HL-60 (cell line): ENCODE measurements around the gene NUDC.

Experiments
- DNase-seq, 2 experiments: peaks; one replicate each; pipeline ENCODE4 v3.0.0-alpha.2; 2010 to 2020; ENCODE audit warnings: low read depth in 1 of 2, low spot score in 1 of 2
- H3K27ac ChIP-seq: fragments of 250-450 bp; sonication (Bioruptor Pico); replicated peaks from 2 replicates; pipeline ENCODE4 v1.5.1; 2020; ENCODE audit warnings: mild to moderate bottlenecking, moderate library complexity
- H3K27me3 ChIP-seq: fragments of 250-450 bp; sonication (Bioruptor Pico); 2 replicates; pipeline ENCODE4 v1.5.1; 2021; ENCODE audit warnings: mild to moderate bottlenecking, moderate library complexity; ENCODE audit not compliant: insufficient read depth, poor library complexity, severe bottlenecking
- H3K4me3 ChIP-seq: replicated peaks from 2 replicates; pipeline ENCODE4 v1.5.1; 2011; ENCODE audit warnings: mild to moderate bottlenecking, control low read depth, low read length; ENCODE audit not compliant: insufficient read depth
- GABPA ChIP-seq: IDR thresholded peaks from 2 replicates; pipeline ENCODE4 v1.6.1; 2012; ENCODE audit warnings: low read depth
- POLR2AphosphoS5 ChIP-seq: IDR thresholded peaks from 2 replicates; pipeline ENCODE4 v1.6.1; 2012; ENCODE audit warnings: low read depth
- SPI1 ChIP-seq: IDR thresholded peaks from 2 replicates; pipeline ENCODE4 v1.6.1; 2012; ENCODE audit warnings: low read depth, mild to moderate bottlenecking, borderline replicate concordance
- TF ChIP-seq, protein P1 (sequence below): IDR thresholded peaks from 2 replicates; pipeline ENCODE4 v1.6.1; 2012; ENCODE audit warnings: low read depth; ENCODE audit not compliant: insufficient replicate concordance
- TF ChIP-seq, protein P2 (sequence below): IDR thresholded peaks from one replicate; pipeline ENCODE4 v1.5.1; 2011; ENCODE audit warnings: low read length, control low read depth, inconsistent platforms; ENCODE audit not compliant: insufficient read depth

The NUDC gene

DNA sequence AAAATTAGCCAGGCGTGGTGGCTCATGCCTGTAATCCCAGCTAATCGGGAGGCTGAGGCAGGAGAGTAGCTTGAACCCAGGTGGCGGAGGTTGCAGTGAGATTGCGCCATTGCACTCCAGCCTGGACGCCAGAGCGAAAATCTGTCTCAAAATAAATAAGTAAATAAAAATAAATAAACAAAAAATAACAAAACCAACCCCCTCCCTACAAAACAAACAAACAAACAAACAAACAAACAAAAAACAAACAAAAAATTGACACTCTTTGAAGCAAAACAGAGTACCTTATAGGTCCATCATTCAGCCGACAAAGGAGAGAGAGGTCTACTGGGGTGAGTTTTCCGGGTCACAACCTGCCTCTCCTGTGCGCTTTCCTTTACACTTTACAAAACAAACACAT lies 44.1 kb downstream of the NUDC start:
- Histone ChIP-seq H3K27ac (no peak overlapping the region), H3K4me3 (no peak overlapping the region), H3K27me3 (peaks cover 14% of the 10 kb centered on the region)
- no peak for TF ChIP-seq POLR2AphosphoS5
- TF ChIP-seq SPI1: no peak
- no peak for TF ChIP-seq GABPA
- TF ChIP-seq, protein P1, sequence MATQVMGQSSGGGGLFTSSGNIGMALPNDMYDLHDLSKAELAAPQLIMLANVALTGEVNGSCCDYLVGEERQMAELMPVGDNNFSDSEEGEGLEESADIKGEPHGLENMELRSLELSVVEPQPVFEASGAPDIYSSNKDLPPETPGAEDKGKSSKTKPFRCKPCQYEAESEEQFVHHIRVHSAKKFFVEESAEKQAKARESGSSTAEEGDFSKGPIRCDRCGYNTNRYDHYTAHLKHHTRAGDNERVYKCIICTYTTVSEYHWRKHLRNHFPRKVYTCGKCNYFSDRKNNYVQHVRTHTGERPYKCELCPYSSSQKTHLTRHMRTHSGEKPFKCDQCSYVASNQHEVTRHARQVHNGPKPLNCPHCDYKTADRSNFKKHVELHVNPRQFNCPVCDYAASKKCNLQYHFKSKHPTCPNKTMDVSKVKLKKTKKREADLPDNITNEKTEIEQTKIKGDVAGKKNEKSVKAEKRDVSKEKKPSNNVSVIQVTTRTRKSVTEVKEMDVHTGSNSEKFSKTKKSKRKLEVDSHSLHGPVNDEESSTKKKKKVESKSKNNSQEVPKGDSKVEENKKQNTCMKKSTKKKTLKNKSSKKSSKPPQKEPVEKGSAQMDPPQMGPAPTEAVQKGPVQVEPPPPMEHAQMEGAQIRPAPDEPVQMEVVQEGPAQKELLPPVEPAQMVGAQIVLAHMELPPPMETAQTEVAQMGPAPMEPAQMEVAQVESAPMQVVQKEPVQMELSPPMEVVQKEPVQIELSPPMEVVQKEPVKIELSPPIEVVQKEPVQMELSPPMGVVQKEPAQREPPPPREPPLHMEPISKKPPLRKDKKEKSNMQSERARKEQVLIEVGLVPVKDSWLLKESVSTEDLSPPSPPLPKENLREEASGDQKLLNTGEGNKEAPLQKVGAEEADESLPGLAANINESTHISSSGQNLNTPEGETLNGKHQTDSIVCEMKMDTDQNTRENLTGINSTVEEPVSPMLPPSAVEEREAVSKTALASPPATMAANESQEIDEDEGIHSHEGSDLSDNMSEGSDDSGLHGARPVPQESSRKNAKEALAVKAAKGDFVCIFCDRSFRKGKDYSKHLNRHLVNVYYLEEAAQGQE: no peak
- TF ChIP-seq, protein P2, sequence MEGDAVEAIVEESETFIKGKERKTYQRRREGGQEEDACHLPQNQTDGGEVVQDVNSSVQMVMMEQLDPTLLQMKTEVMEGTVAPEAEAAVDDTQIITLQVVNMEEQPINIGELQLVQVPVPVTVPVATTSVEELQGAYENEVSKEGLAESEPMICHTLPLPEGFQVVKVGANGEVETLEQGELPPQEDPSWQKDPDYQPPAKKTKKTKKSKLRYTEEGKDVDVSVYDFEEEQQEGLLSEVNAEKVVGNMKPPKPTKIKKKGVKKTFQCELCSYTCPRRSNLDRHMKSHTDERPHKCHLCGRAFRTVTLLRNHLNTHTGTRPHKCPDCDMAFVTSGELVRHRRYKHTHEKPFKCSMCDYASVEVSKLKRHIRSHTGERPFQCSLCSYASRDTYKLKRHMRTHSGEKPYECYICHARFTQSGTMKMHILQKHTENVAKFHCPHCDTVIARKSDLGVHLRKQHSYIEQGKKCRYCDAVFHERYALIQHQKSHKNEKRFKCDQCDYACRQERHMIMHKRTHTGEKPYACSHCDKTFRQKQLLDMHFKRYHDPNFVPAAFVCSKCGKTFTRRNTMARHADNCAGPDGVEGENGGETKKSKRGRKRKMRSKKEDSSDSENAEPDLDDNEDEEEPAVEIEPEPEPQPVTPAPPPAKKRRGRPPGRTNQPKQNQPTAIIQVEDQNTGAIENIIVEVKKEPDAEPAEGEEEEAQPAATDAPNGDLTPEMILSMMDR: no peak
- DNase-seq: no peak

DNA sequence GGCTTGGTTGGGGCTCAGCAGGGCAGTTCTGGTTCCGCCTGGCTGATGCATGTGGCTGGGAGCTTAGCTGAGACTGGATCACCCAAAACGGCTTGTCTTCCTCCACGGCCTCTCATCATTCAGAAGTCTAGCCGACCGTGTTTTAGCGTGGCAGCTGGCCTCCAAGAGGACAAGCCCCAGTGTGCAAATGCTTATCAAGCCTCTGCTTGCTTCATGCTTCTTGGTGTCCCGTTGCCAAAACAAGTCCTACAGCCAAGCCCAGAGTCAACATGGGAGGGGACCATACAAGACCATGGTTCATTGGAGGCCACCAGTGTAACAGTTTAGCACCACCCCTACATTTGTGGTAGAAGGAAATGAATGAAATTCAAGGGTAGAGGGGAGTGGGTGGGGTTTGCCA lies 49.3 kb downstream of the NUDC start:
- no peak overlapping the region for H3K4me3 ChIP-seq
- H3K27ac ChIP-seq: no peak overlapping the region
- DNase-seq: no peak
- TF ChIP-seq, protein P2: no peak
- TF ChIP-seq GABPA (no peak), SPI1 (no peak), POLR2AphosphoS5 (no peak)
- TF ChIP-seq, protein P1: no peak
- H3K27me3 ChIP-seq: peaks cover 3% of the 10 kb centered on the region

DNA sequence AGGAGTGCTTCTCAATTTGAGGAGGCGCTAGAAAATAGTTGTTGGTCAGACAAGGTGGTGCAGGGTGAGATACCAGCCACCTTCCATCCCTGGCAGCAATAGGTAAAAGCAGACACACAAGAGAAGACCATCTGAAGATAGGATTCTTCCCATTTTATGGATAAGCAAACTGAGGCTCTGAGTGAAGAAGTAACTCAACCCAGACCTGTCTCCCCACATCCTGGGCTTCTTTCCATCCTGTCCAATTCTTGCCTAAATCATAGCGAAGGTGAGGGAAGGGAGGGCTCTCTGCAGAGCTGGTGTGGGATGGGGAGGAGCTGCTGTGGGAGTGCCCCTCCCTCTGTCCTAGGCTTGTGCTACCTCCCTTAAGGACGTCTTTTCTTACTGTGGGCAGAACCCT lies 50.0 kb downstream of the NUDC start:
- Histone ChIP-seq H3K27ac (no peak overlapping the region), H3K4me3 (no peak overlapping the region), H3K27me3 (no peaks in the 10 kb centered on the region)
- no peak for DNase-seq
- no peak for TF ChIP-seq SPI1

DNA sequence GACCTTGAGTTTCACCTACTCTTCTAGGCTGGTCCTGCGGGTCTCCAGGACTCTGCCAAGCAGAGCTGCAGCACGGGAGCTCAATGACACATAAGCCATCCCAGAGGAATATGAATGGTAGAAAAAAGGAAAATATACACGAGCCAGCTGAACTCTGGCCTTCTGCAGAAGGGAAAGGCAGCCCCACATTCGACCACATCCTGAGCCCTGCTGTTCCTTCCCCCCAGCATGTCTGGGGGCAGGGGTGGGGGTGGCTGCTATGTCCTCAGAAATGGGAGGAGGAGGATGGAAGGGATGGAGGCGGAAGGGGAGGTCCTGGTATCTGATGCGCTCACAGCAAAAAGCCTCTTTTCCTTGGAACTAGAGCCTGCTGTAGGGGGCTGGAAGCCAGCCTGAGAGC lies 50.8 kb downstream of the NUDC start:
- TF ChIP-seq POLR2AphosphoS5 (no peak), GABPA (no peak), SPI1 (no peak)
- TF ChIP-seq, protein P2: no peak
- TF ChIP-seq, protein P1: no peak
- H3K4me3 ChIP-seq: no peak overlapping the region
- H3K27ac ChIP-seq: no peak overlapping the region

More for the DNA sequence above, 50.8 kb downstream of the NUDC start:
- no peaks in the 10 kb centered on the region for H3K27me3 ChIP-seq
- no peak for DNase-seq
